ENCODE measurements around the gene MIEN1.
A peak's percentile ranks its signal among the peaks of the same experiment; 100 is the strongest.
"Not testable (repeated sequence)": the region's sequence is repeated elsewhere in the genome, so short reads cannot be mapped to it uniquely, and the experiment has no call there.

Gene MIEN1

GRCh38 chr17:39700148-39700987 is 30.0 kb downstream of the MIEN1 start:
- Histone ChIP-seq H3K4me1 (peaks cover 19% of the 10 kb centered on the region), H3K36me3 (ENCODE audit: control insufficient read depth, insufficient read depth, low read length) (no peaks in the 10 kb centered on the region), H3K27ac (peak overlapping the region; percentile 50), H3K4me2 (ENCODE audit: low read length) (peak overlapping the region; percentile 85), H3K79me2 (no peaks in the 10 kb centered on the region), H3K9ac (peak overlapping the region; percentile 83), H2AFZ (peak overlapping the region; percentile 81), H3K4me3 (ENCODE audit: low read depth, low read length) (peak overlapping the region; percentile 81), H3K27me3 (ENCODE audit: control insufficient read depth, insufficient read depth, low read length) (no peaks in the 10 kb centered on the region), H3K9me3 (ENCODE audit: control insufficient read depth, low read length) (no peaks in the 10 kb centered on the region)
- no peak for TF ChIP-seq CTCF (IDR thresholded peaks at IDR 0.05)

GRCh38 chr17:39699818-39700147 is 30.5 kb downstream of the MIEN1 start, which contains the start of gene ERBB2:
Gene ERBB2, plus strand, starts transcription at chr17:39700064. Its CDS starts 175 bp downstream, at chr17:39700239.
- Histone ChIP-seq H2AFZ (peak within 1 kb of the TSS; percentile 81), H3K4me1 (peaks cover 14% of the 10 kb centered on the region), H3K27me3 (ENCODE audit: control insufficient read depth, insufficient read depth, low read length) (no peaks in the 10 kb centered on the region), H3K4me3 (ENCODE audit: low read depth, low read length) (peak within 1 kb of the TSS; percentile 81), H3K4me2 (ENCODE audit: low read length) (peak within 1 kb of the TSS; percentile 85), H3K79me2 (no peaks in the 10 kb centered on the region), H3K27ac (peak within 1 kb of the TSS; percentile 50), H3K36me3 (ENCODE audit: control insufficient read depth, insufficient read depth, low read length) (no peaks in the 10 kb centered on the region), H3K9me3 (ENCODE audit: control insufficient read depth, low read length) (no peaks in the 10 kb centered on the region), H3K9ac (peak within 1 kb of the TSS; percentile 83)
- no peak for TF ChIP-seq CTCF (IDR thresholded peaks at IDR 0.05)

- not testable (repeated sequence) for H3K79me2 ChIP-seq; H3K27me3 ChIP-seq (ENCODE audit: control insufficient read depth, insufficient read depth, low read length); H3K9ac ChIP-seq; H3K36me3 ChIP-seq (ENCODE audit: control insufficient read depth, insufficient read depth, low read length); H3K9me3 ChIP-seq (ENCODE audit: control insufficient read depth, low read length)
- Histone ChIP-seq H2AFZ (peak overlapping the region; percentile 81), H3K27ac (peak overlapping the region; percentile 50), H3K4me1 (peaks cover 12% of the 10 kb centered on the region), H3K4me2 (ENCODE audit: low read length) (peak overlapping the region; percentile 85), H3K4me3 (ENCODE audit: low read depth, low read length) (peak overlapping the region; percentile 81)
Observed at GRCh38 chr17:39699157-39699817, 31.0 kb downstream of the MIEN1 start.

- no peak overlapping the region for H3K4me3 ChIP-seq (ENCODE audit: low read depth, low read length)
- H3K36me3 ChIP-seq (ENCODE audit: control insufficient read depth, insufficient read depth, low read length) = no peaks in the 10 kb centered on the region
Observed at GRCh38 chr17:39697961-39698360, 32.4 kb downstream of the MIEN1 start.

More at GRCh38 chr17:39697961-39698360, 32.4 kb downstream of the MIEN1 start:
- no peak overlapping the region for H3K27ac ChIP-seq
- no peak for TF ChIP-seq CTCF (IDR thresholded peaks at IDR 0.05)
- no peak overlapping the region for H3K9ac ChIP-seq
- H3K79me2 ChIP-seq = no peaks in the 10 kb centered on the region
- H3K9me3 ChIP-seq (ENCODE audit: control insufficient read depth, low read length) = no peaks in the 10 kb centered on the region
- peaks cover 12% of the 10 kb centered on the region for H3K4me1 ChIP-seq
- H3K27me3 ChIP-seq (ENCODE audit: control insufficient read depth, insufficient read depth, low read length) = no peaks in the 10 kb centered on the region
- no peak overlapping the region for H2AFZ ChIP-seq
- no peak overlapping the region for H3K4me2 ChIP-seq (ENCODE audit: low read length)
